GM19328 (cell line): ENCODE data around the gene SPDYC.
"Not testable (repeated sequence)": the region's sequence is repeated elsewhere in the genome, so short reads cannot be mapped to it uniquely, and the experiment has no call there.

ENCODE experiments used
- ATAC-seq: cut with Tn5 transposase; IDR thresholded peaks from one replicate; pipeline ENCODE4 v1.9.1; 2021; ENCODE audit warnings: mild to moderate bottlenecking, moderate library complexity; ENCODE audit not compliant: unreplicated experiment

SPDYC gene

DNA sequence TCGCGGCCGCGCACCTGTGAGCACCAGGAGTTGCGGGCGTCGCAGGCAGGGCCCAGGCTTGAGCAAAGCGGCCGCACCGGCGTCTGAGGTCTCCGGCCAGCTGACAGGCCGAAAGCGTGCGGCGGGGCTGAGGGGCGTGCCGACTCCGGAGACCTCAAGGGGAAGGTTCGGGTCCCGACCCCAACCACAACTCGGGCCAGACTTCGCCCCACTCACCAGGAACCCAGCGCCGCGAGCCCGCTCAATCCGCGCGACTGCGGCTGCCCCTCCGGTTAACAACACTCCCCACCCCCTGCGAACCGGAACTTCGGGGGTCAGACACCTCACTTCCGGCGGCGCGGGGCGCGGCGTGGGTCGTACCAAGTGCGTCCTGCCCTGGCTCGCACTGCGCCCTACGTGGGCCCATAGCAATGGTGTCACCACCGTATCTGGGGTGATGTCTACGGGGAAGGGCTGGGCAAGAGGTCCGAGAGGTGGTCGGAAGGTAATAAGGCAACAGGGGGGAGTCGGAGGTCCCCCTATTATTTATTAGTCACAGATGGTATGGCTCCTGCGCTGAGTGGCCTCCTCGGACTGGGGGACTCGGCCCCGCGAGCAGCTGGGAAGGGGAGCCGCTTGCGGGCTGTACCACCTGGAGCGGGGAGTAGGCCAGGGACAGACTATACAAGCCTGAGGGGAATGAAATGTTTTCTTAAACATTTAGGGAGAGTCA, 35.6 kb upstream of the SPDYC start, which contains the start of gene SYVN1:
SYVN1 (minus strand) TSS at position 280 of the 712 bp plus-strand sequence. CDS start 918 bp downstream, outside the sequence.
- peak; percentile 50 for ATAC-seq

DNA sequence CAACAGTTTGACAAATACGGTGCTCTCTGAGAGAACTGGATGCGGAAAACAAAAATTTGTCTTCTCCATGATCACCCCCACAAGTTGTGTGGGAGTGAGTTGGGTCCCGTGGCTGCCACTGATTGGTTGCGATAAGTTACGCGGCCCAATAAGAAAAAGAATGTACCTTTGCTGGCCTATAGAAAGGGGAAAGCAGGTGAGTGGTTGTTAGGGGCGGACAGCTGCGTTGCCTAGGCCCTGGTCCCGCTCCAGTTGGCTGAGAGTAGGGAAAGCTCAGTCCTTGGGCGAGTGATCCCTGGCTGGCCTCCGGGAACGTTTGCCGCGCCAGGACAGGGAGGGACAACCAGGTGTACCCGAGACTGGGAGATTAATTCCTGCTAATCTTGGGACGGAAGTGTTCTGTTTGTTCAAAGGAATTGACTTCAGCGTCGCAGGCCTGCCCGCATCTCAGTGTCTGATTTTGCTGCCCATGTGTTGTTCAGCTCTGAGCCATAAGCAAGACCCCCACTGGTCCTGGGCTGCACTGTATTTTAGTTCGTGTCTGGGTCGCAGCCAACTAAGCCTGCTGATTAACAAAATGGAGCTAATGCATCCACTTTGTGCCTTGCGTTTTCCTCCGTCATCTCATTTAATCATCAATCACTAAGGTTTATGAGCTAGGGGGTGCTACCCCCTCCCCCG, 34.9 kb upstream of the SPDYC start:
- peak; percentile 50 for ATAC-seq

DNA sequence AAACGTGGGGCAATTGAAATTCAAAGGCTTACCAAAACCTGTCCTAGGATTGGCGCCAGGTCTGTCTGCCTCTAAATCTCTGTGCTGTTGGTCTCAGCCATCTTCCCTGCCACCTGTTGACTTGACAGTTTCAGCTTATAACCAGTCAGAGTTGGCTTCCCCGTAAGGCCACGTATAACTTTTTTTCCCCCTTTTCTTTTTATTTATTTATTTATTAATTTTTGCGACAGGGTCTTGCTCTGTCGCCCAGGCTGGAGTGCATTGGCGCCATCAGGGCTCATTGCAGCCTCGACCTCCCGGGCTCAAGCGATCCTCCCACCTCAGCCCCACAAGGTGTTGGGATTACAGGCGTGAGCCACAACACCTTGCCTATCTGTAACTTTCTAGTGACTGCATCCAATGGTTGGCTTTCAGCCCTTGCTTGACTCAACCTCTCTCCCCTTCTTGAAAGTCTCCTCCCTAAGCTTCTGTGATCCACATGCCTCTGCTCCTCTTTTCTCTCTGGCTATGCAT, 34.3 kb upstream of the SPDYC start:
- no peak for ATAC-seq

DNA sequence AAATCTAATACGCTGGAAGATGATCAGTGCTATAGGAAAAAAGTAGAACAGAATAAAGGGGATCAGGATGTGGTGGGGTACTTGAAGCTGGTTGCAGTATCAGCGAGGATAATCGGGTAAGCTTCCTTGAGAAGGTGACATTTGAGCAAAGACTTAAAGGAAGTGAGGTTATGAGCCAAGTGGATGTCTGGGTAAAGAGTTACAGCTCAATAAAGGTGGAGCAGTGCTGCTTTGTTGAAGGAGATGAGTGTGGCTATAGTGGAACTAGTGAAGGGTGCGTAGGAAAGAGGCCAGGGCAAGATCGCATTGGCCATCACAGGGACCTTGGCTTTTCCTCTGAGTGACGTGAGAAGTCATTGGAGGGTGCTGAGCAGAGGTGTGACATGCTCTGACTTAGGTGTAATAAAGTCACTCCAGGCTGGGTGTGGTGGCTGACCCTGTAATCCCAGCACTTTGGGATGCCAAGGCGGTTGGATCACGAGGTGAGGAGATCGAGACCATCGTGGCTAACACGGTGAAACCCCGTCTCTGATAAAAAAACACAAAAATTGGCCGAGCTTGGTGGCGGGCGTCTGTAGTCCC, 33.4 kb upstream of the SPDYC start:
- no peak for ATAC-seq

DNA sequence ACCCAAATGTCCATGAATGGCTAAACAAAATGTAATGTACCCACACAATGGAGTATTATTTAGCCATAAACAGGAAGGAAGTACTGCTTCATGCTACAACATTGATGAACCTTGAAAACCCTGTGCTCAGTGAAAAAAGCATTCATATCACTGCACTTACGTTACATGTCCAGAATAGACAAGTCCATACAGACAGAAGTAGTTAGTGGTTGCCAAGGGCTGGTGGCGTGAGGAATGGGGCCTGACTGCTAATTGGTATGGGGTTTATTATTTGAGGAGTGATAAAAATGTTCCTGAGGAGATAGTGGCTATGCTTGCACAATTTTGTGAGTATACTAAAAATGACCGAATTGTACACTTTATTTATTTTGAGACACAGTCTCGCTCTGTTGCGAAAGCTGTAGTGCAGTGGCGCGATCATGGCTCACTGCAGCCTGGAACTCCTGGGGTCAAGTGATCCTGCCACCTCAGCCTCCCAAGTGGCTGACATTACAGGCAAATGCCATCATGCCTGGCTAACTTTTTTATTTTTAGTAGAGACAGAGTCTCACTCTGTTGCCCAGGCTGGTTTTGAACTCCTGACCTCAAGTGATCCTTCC, 28.0 kb upstream of the SPDYC start:
- ATAC-seq, result no peak

DNA sequence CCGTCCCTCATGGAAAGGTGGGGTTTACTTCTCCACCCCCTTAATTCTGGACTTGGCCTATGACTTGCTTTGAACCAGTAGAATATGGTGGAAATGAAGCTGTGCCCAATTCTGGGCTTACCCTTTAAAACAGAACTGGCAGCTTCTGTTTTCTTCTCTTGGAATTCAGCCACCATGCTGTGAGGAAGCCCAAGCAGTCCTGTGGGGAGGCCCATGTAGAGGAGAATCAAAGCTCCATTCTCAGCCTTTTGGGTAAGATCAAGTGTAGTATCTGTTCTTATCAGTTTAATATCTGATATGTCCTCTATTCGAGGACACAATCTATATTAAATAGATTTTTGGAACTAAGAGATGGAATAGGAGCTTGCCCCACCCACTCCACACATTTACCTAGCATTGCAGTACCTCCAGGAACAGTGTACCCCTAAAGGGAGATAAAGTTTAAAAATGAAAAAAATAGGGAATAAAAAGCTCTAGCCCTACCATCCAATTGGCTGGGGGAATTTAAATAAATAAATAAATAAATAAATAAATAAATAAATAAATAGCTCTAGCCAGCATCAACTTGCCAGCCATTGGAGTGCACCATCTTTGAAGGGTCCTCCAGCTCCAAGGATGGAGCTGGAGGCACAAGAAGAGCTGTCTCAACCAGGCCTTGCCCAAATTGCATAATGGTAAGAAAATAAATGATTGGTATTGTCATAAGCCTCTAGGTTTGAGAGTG, 22.5 kb upstream of the SPDYC start:
- ATAC-seq, result no peak

DNA sequence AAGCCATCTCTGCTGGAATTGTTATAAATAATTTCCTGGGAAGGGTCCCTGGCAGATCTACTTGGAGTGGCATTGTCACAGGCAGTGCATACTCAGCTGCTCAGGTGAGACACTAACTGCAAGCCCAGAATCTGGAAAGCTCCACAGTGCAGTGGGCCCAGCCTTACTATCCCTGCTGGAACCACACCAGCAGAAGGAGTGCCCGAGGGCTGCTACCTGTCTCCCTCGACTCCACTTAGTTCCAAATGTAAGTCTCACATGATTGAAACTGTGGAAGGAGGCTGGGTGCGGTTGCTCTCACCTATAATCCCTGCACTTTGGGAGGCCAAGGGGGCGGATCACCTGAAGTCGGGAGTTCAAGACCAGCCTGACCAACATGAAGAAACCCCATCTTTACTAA, 21.4 kb upstream of the SPDYC start:
- ATAC-seq, result no peak

DNA sequence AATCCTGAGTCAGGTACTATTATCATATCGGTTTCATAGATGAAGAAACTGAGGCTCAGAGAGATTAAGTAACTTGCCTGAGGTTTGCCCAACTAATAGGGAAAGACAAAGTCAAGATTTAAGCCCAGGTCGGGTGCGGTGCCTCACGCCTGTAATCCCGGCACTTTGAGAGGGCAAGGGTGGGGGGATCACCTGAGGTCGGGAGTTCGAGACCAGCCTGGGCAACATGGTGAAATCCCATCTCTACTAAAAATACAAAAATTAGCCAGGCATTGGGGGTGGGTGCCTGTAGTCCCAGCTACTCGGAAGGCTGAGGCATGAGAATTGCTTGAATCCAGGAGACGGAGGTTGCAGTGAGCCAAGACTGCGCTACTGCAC, 19.9 kb upstream of the SPDYC start:
- not testable (repeated sequence) for ATAC-seq

DNA sequence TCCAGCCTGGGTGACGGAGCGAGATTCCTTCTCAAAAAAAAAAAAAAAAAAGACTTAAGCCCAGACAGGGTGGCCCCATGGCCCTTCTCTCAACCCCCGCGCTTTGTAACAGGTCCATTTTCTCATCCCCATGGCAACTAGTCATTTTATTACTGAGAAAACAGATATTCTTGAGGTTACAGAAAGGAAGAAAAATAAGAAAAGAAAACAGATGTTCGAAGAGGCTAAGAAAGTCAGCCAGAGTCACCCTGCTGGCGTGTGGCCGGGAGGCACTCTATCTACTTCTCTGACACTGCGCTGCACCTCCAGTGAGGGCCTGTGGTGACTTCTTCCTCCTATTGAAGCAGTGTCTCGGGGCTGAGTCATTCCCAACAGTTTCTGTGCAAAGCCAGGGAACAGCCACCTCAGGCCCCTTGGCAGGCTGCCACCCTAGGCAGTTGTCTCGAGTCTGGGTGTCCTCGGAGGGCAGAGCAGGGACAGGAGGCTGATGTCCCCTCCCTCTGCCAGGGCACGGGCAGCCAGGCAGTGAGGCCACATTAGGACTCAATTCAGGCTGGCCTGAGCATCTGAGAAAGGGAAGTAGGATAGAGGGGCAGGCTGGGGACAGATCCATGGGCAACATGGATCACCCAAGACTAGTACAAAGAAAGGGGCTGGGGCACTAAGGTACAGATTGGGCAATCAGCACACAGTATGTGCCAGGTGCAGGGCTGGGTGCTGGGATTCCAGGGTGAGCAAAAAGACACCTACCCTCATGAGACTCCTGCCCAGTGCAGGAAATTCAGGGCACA, 19.3 kb upstream of the SPDYC start:
- ATAC-seq, result no peak

DNA sequence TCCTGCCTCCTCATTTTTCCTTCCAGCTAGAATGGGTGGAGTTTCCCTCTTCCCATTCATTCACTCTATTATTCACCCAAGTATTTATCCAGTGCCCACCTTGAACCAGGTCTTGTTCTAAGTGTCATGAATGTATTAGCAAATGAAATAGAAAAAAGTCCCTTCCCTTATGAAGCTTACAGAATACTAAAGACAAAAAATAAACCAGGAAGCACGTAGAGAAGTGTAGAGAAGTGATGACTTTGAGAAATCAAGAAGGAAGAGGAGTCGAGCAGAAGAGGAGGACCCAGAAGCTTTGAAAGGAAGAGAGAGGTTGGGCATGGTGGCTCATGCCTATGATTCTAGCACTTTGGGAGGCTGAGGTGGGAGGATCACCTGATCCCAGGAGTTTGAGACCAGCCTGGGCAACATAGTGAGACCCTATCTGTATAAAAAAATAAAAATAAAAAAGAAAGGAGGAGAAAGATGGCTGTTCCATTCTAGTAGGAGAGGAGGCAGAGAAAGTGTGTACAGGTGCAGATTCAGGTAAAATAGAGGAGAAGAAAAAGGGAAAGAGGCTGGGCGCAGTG, 18.6 kb upstream of the SPDYC start:
- ATAC-seq, result no peak

DNA sequence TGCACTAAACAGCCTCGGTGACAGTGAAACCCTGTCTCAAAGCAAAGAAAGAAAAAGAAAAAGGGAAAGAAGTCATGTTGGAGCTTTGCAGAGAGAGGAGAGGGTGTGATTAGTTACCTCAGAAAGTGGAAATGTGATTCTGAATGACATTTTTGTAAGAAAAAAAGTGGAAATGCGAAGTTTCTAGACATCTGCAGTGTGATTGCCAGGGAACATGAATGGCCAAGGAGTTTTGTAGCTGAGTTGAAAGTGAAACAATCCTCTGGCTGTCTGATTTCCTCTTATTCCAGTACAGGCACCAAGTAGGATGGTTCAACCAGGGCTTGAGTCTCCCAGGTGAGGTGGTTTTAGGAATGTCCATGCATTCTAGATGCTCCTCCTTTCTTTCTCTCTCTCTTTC, 17.9 kb upstream of the SPDYC start:
- no peak for ATAC-seq

DNA sequence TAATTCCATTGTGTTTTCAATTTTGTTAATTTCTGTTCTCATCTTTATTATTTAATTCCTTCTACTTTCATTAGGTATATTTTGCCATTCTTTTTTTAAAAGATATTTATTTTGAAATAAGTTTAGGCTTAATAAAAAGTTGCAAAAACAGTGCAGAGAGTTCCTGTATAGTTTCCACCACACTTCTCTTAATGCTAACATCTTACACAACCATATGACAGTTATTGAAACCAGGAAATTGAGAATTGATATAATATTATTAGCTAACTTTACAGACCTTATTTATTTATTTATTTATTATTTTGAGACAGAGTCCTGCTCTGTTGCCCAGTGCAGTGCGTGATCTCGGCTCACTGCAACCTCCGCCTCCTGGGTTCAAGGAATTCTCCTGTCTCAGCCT, 13.8 kb upstream of the SPDYC start:
- no peak for ATAC-seq

DNA sequence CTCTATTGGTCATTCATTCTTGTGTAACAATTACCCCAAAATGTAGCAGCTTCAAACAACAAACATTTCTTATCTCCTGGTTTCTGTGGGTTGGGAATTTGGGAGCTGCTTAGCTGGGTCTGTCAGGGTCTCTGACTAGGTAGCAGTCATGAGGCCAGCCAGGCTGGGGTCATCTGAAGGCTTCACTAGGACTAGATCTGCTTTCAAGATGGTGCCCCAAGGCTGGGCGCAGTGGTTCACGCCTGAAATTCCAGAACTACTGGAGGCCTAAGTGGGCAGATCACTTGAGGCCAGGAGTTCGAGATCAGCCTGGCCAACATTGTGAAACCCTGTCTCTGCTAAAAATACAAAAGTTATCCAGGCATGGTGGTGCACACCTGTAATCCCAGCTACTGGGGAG, 13.1 kb upstream of the SPDYC start:
- no peak for ATAC-seq

DNA sequence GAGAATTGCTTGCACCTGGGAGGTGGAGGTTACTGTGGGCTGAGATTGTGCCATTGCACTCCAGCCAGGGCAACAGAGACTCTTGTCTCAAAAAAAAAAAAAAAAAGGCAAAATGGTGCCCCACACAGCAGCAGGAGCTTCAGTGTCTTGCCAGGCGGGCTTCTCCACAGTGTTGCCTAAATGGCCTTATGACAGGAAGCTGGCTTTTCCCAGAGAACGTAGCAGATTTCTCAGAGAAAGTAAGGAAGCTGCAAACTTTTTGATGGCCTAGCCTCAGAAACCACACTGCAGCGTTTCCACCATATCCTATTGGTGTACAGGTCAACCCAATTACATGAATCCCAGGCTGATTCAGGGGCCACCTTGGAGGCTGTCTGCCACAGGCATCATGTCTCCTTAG, 12.7 kb upstream of the SPDYC start:
- no peak for ATAC-seq

DNA sequence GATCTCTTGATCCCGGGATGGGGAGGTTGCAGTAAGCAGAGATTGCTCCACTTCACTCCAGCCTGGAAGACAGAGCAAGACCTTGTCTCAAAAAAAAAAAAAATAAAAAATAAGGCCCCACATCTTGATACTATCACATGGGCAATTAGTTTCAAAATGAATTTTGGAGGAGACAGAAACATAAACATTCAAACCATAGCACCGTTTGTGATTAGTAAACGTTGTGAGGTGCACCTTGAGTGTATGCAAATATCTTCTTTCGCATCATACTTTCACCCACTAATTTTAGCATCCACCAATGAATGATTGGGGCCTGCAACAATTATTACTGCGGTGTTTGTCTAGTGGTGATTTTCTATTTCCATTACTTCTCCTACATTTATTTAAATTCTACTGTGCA, 11.0 kb upstream of the SPDYC start:
- peak; percentile 64 for ATAC-seq

DNA sequence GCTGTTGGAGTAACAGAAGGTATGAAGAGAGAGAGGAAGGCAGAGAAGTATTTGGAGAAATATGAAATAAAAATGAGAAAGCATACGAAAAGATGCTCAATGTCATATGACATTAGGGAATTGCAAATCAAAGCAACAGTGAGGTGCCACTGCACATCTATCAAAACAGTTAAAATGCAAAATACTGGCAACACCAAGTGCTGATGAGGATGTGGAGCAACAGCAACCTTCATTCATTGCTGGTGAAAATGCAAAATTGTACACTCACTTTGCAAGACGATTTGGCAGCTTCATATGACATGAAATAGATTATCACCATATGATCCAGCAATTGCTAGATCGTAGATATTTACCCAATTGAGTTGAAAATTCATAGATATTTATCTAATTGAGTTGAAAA, 9.4 kb upstream of the SPDYC start:
- ATAC-seq, result no peak

DNA sequence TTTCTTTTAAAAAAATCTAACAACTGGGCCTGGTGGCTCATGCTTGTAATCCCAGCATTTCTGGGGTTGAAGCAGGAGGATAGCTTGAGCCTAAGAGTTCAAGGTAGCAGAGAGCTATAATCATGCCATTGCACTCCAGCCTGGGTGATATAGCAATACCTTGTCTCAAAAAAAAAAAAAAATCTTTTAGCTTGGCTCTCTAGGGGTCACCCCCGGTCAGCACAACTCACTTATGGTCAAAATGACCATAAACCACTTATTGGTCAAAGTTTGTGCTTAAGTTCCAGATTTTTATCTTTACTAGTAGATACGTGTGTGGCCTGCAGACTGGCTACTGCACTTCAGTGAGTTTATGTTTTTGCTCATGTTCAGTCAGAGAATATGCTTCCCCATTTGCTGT, 6.3 kb upstream of the SPDYC start:
- no peak for ATAC-seq

DNA sequence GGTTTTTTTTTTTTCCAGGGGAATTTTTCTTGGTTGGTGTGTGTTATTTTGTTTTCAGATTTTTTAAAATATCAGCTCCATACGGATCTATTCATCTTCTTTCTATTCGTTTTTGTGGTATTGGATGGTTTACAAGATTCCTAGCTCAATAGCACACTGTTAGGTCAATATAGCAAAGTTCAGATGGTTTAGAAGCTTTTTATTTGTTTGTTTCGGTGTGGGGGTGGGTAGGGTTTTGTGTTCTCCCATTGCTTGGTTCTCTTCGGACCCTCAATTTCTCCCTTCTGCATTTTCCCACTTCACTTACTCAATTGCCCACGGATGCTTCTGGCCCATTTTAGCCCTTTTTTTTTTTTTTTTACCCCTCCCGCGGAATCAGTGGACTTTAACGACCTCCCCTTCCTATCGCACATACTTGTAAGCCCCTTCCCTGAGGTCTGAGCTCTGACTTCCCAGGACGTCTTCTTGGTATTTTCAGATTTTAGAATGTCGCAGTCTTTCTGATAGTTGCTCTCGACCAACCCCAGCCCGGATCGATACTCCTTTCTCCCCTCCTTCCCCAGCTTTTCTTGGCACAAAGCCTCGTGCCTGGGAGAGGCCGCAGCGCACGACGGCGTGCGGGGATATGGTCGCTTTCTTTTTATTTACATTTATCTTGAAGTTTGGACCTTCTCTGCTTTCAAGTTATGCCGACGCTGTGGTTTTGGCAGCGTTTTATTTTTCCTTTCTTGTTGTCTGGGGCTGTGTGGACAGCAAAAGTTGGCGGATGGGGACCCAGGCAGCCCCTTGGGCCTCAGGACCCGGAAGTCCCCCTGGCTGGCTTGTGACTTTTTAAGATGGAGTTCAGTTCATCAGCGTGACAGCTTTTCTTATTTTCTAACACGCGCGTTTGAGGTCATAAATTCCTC, 4.4 kb upstream of the SPDYC start:
- ATAC-seq, result no peak

DNA sequence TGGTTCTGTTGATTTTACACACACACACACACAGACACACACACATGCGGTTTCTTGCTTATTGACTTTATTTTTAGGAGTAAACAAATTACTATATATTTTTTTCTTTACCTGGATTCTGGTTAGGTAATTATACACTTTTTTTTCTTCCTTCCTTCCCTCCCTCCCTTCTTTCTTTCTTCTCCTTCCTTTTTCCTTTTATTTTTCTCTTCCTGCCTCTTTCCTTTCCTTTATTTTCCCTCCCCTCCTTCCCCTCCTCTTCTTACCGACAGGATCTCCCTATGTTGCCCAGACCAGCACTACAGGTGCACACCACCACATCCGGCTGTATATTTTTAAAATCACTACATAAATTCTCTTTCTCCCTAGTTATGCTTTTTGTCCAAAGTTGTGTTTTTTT, 3.1 kb upstream of the SPDYC start:
- no peak for ATAC-seq
